Spleen (tissue), 7 donors: ENCODE measurements around the gene ZC3H8.

Experiments used
- CTCF ChIP-seq, 11 experiments: fragments of 200-600 bp in 7 of 11; fragments of 450-650 bp in 4 of 11; sonication (generic) in 4 of 11; IDR thresholded peaks in 8 of 11; conservative IDR thresholded peaks in 3 of 11; 1 replicate in 7 of 11; 2 replicates in 4 of 11; pipeline versions ENCODE4 v1.4.0 to v1.8.0; 2016 to 2021; ENCODE audit warnings: antibody characterized with exemption in 11 of 11, inconsistent platforms in 4 of 11, mild to moderate bottlenecking in 1 of 11
- POLR2AphosphoS5 ChIP-seq, 3 donors: sonication (generic); formaldehyde crosslinking; IDR thresholded peaks; one replicate each; pipeline ENCODE4 v1.5.1; 2017; ENCODE audit warnings: antibody characterized with exemption in 3 of 3
- donor health status: DM: no; HTN: no; CAD: no; lungs with moderate emphysema.
- donor health status: DM: no; HTN: no; CAD: no.
- donor health status: DM: no; HTN: no; CAD: no.

GRCh38 chr2:112255875-112256274 is 1.0 kb upstream of the ZC3H8 start:
- no peak for TF ChIP-seq CTCF (IDR thresholded peaks at IDR 0.05 in 8 of 11, conservative IDR thresholded peaks at IDR 0.05 in 3 of 11)
- TF ChIP-seq POLR2AphosphoS5 (IDR thresholded peaks at IDR 0.05): no peak
